Hepatocyte (in vitro differentiated cells): Measurements from ENCODE around the gene PXDN. TPM values are rescaled to one million over a fixed set of nuclear protein-coding genes. Genes with fewer than 3 reads are reported as not detected.

ENCODE experiments used
- DNase-seq: peaks from one replicate; pipeline ENCODE4 v3.0.0-alpha.2; 2016; ENCODE audit warnings: low spot score
- H2AFZ ChIP-seq: fragments of 200-600 bp; sonication (generic); 2 replicates; pipeline ENCODE4 v1.6.0; 2016; ENCODE audit warnings: antibody characterized with exemption, mild to moderate bottlenecking
- H3K27ac ChIP-seq: fragments of 200-600 bp; sonication (generic); 2 replicates; pipeline ENCODE4 v1.5.1; 2016; ENCODE audit warnings: mild to moderate bottlenecking
- H3K27me3 ChIP-seq: fragments of 200-600 bp; sonication (generic); 2 replicates; pipeline ENCODE4 v1.6.1; 2016
- H3K36me3 ChIP-seq: fragments of 200-600 bp; sonication (generic); replicated peaks from 2 replicates; pipeline ENCODE4 v1.5.1; 2016; ENCODE audit warnings: low read depth; ENCODE audit not compliant: insufficient read depth
- H3K4me1 ChIP-seq: fragments of 200-600 bp; sonication (generic); 2 replicates; pipeline ENCODE4 v1.5.1; 2016; ENCODE audit warnings: mild to moderate bottlenecking, moderate library complexity; ENCODE audit not compliant: insufficient read depth
- H3K4me2 ChIP-seq: fragments of 200-600 bp; sonication (generic); 2 replicates; pipeline ENCODE4 v1.6.0; 2016
- H3K4me3 ChIP-seq: fragments of 200-600 bp; sonication (generic); 2 replicates; pipeline ENCODE4 v1.5.1; 2016; ENCODE audit warnings: mild to moderate bottlenecking
- H3K79me2 ChIP-seq: fragments of 200-600 bp; sonication (generic); 2 replicates; pipeline ENCODE4 v1.6.0; 2017; ENCODE audit warnings: mild to moderate bottlenecking
- H3K9me2 ChIP-seq: fragments of 200-600 bp; sonication (generic); replicated peaks from 2 replicates; pipeline ENCODE4 v1.6.0; 2017; ENCODE audit warnings: mild to moderate bottlenecking; ENCODE audit not compliant: insufficient read depth
- H3K9me3 ChIP-seq: fragments of 200-600 bp; sonication (generic); 2 replicates; pipeline ENCODE4 v1.5.1; 2016; ENCODE audit warnings: low read depth, mild to moderate bottlenecking
- H4K20me1 ChIP-seq: fragments of 200-600 bp; sonication (generic); 2 replicates; pipeline ENCODE4 v1.6.0; 2016; ENCODE audit warnings: mild to moderate bottlenecking; ENCODE audit not compliant: insufficient read depth, poor library complexity, severe bottlenecking
- CTCF ChIP-seq: fragments of 200-600 bp; sonication (generic); IDR thresholded peaks from 2 replicates; pipeline ENCODE4 v1.5.1; 2016; ENCODE audit warnings: antibody characterized with exemption, mild to moderate bottlenecking; ENCODE audit not compliant: poor library complexity
- EZH2 ChIP-seq: fragments of 200-600 bp; sonication (generic); IDR thresholded peaks from 2 replicates; pipeline ENCODE4 v1.6.1; 2016; ENCODE audit warnings: antibody characterized with exemption, mild to moderate bottlenecking, borderline replicate concordance
- EZH2phosphoT487 ChIP-seq: fragments of 200-600 bp; sonication (generic); IDR thresholded peaks from one replicate; pipeline ENCODE4 v1.6.1; 2018; ENCODE audit warnings: antibody characterized with exemption, mild to moderate bottlenecking, low read depth, moderate library complexity; ENCODE audit not compliant: unreplicated experiment, severe bottlenecking
- WGBS: methylation state at CpG from one replicate; pipeline ENCODE4 v1.1.6; 2016; ENCODE audit warnings: low lambda C conversion rate; ENCODE audit errors: missing lambda C conversion rate; 5-methylcytosine and 5-hydroxymethylcytosine counted together
- polyA plus RNA-seq: library from polyadenylated mRNA; unstranded; fragments of >200 nt; fragmentation: Nextera tagmentation; extraction: Ambion mirVana; gene quantifications from 2 replicates; pipeline ENCODE4 v1.2.1, GENCODE V29; 2016
- total RNA-seq: library from RNA; depleted of rRNA; stranded (reverse); fragments of >200 nt; gene quantifications from 2 replicates; pipeline ENCODE4 v1.2.3, GENCODE V29; 2014

PXDN gene
- total and polyA plus RNA-seq, 2 experiments from 2014 or later, result 107 to 118 TPM

- Histone ChIP-seq H3K27ac (no peak overlapping the region), H3K4me1 (no peaks in the 10 kb centered on the region), H3K36me3 (no peaks in the 10 kb centered on the region), H4K20me1 (peaks cover 24% of the 10 kb centered on the region), H3K9me2 (no peaks in the 10 kb centered on the region), H3K27me3 (no peaks in the 10 kb centered on the region), H3K4me3 (no peak overlapping the region), H3K9me3 (no peaks in the 10 kb centered on the region), H3K79me2 (peaks cover 46% of the 10 kb centered on the region), H3K4me2 (no peak overlapping the region), H2AFZ (no peak overlapping the region)
- no peak for DNase-seq
- TF ChIP-seq EZH2phosphoT487, result no peak
- TF ChIP-seq EZH2, result no peak
- no peak for TF ChIP-seq CTCF
- WGBS, result 94% methylated on average over 9 of the region's 9 CpGs
Measured at GRCh38 chr2:1691366-1691765, 52.9 kb downstream of the PXDN start.

- Histone ChIP-seq H3K27me3 (no peaks in the 10 kb centered on the region), H3K4me1 (no peaks in the 10 kb centered on the region), H3K4me2 (no peak overlapping the region), H3K79me2 (peaks cover 40% of the 10 kb centered on the region), H3K9me3 (no peaks in the 10 kb centered on the region), H3K4me3 (no peak overlapping the region), H4K20me1 (peaks cover 18% of the 10 kb centered on the region), H3K9me2 (no peaks in the 10 kb centered on the region), H2AFZ (no peak overlapping the region), H3K36me3 (no peaks in the 10 kb centered on the region), H3K27ac (no peak overlapping the region)
- TF ChIP-seq EZH2 (no peak), EZH2phosphoT487 (no peak), CTCF (no peak)
- DNase-seq, result no peak
- WGBS, result 87% methylated on average over 10 of the region's 10 CpGs
Measured at GRCh38 chr2:1690056-1690775, 54.1 kb downstream of the PXDN start.

GRCh38 chr2:1688859-1689258, 55.5 kb downstream of the PXDN start:
- Histone ChIP-seq H4K20me1 (peaks cover 12% of the 10 kb centered on the region), H3K36me3 (no peaks in the 10 kb centered on the region), H3K27me3 (no peaks in the 10 kb centered on the region), H3K9me3 (no peaks in the 10 kb centered on the region), H2AFZ (no peak overlapping the region), H3K4me3 (no peak overlapping the region), H3K79me2 (peaks cover 27% of the 10 kb centered on the region), H3K4me2 (no peak overlapping the region), H3K27ac (no peak overlapping the region), H3K4me1 (no peaks in the 10 kb centered on the region), H3K9me2 (no peaks in the 10 kb centered on the region)
- 96% methylated on average over 10 of the region's 10 CpGs for WGBS
- DNase-seq, result no peak
- no peak for TF ChIP-seq CTCF

- no peaks in the 10 kb centered on the region for H3K36me3 ChIP-seq
- no peaks in the 10 kb centered on the region for H3K9me3 ChIP-seq
- 97% methylated on average over 11 of the region's 11 CpGs for WGBS
- H3K27ac ChIP-seq, result no peak overlapping the region
- H3K27me3 ChIP-seq, result no peaks in the 10 kb centered on the region
- DNase-seq, result no peak
- peaks cover 20% of the 10 kb centered on the region for H3K79me2 ChIP-seq
- H4K20me1 ChIP-seq, result peaks cover 5% of the 10 kb centered on the region
- H2AFZ ChIP-seq, result no peak overlapping the region
- H3K4me1 ChIP-seq, result no peaks in the 10 kb centered on the region
- no peaks in the 10 kb centered on the region for H3K9me2 ChIP-seq
- TF ChIP-seq CTCF (no peak), EZH2 (no peak), EZH2phosphoT487 (no peak)
- H3K4me3 ChIP-seq, result no peak overlapping the region
- no peak overlapping the region for H3K4me2 ChIP-seq
Measured at GRCh38 chr2:1688161-1688560, 56.2 kb downstream of the PXDN start.
